Lower lobe of right lung (tissue), 2 donors: ENCODE data around the gene NFASC. TPM values are rescaled to one million over a fixed set of nuclear protein-coding genes. Genes with fewer than 3 reads are reported as not detected.
A peak's percentile ranks its signal among the peaks of the same experiment; 100 is the strongest.

Experiments
- ATAC-seq, 2 donors: fragments of 200-7000 bp; cut with Tn5 transposase; one replicate each; pipeline ENCODE4 v1.9.1; 2020 to 2022; ENCODE audit warnings: mild to moderate bottlenecking in 2 of 2, moderate library complexity in 2 of 2
- DNase-seq: peaks from one replicate; pipeline ENCODE4 v3.0.0-alpha.2; 2020
- H3K27ac ChIP-seq: fragments of 200-600 bp; one replicate; pipeline ENCODE4 v1.8.0; 2022
- H3K27me3 ChIP-seq: fragments of 200-600 bp; one replicate; pipeline ENCODE4 v1.8.0; 2022; ENCODE audit warnings: low read depth
- H3K36me3 ChIP-seq: fragments of 200-600 bp; one replicate; pipeline ENCODE4 v1.8.0; 2022; ENCODE audit warnings: mild to moderate bottlenecking
- H3K4me1 ChIP-seq: fragments of 200-600 bp; one replicate; pipeline ENCODE4 v1.8.0; 2022
- H3K4me3 ChIP-seq: fragments of 200-600 bp; one replicate; pipeline ENCODE4 v1.8.0; 2022; ENCODE audit warnings: mild to moderate bottlenecking
- H3K9me3 ChIP-seq: fragments of 200-600 bp; one replicate; pipeline ENCODE4 v1.8.0; 2022
- intact Hi-C: fragments of 100-400 bp; cut with DNase I; formaldehyde crosslinking; loops from one replicate; pipeline ENCODE4 v1.11.0; 2022
- total RNA-seq: library from RNA; stranded (reverse); fragmentation: NEBNext Ultra II Directional; extraction: Animal tissue kit (Norgen Biotek cat#: 25700); gene quantifications from one replicate; pipeline ENCODE4 v1.2.1, GENCODE V29; 2021
- TF ChIP-seq, protein P1 (sequence below): fragments of 200-600 bp; IDR thresholded peaks from one replicate; pipeline ENCODE4 v1.8.0; 2022; ENCODE audit warnings: antibody characterized with exemption, mild to moderate bottlenecking
- donor health status: DM: no; HTN: yes; CAD: no; lungs with severe emphysema.

Gene NFASC
- total RNA-seq, 1 donor from 2014 or later: 12.2 TPM

- TF ChIP-seq, protein P1, sequence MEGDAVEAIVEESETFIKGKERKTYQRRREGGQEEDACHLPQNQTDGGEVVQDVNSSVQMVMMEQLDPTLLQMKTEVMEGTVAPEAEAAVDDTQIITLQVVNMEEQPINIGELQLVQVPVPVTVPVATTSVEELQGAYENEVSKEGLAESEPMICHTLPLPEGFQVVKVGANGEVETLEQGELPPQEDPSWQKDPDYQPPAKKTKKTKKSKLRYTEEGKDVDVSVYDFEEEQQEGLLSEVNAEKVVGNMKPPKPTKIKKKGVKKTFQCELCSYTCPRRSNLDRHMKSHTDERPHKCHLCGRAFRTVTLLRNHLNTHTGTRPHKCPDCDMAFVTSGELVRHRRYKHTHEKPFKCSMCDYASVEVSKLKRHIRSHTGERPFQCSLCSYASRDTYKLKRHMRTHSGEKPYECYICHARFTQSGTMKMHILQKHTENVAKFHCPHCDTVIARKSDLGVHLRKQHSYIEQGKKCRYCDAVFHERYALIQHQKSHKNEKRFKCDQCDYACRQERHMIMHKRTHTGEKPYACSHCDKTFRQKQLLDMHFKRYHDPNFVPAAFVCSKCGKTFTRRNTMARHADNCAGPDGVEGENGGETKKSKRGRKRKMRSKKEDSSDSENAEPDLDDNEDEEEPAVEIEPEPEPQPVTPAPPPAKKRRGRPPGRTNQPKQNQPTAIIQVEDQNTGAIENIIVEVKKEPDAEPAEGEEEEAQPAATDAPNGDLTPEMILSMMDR: no peak
- no peak overlapping the region for H3K27ac ChIP-seq
- no peak for DNase-seq
- no peaks in the 10 kb centered on the region for H3K4me1 ChIP-seq
- ATAC-seq: no peak
- no peak overlapping the region for H3K4me3 ChIP-seq
- no peaks in the 10 kb centered on the region for H3K9me3 ChIP-seq
- no peaks in the 10 kb centered on the region for H3K36me3 ChIP-seq
- peaks cover 11% of the 10 kb centered on the region for H3K27me3 ChIP-seq
- intact Hi-C loops: no loop called here
Observed at GRCh38 chr1:204900721-204901120, 30.1 kb downstream of the NFASC start.

DNA sequence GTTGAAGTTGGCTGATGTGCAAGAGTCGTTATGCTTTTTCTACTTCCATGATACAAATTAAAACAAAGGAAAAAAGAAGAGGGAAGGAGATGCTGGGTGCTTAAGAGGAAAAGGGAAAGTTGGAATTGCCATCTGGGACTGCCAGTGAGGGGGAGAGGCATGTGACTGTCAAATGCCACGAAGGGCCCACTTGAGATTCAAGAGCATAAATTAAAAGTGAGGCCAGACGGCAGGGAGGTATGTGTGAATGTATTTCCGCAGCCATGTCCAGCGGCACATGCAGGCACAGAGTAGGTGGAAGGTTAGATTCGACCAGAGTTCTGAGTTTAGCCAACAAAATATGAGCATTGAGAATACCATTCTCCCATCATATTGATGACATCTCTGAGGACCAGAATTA lies 32.0 kb downstream of the NFASC start:
- DNase-seq (no peak), ATAC-seq (peak in 1 of 2 donors; percentile 51)
- intact Hi-C loops: no loop called here

DNA sequence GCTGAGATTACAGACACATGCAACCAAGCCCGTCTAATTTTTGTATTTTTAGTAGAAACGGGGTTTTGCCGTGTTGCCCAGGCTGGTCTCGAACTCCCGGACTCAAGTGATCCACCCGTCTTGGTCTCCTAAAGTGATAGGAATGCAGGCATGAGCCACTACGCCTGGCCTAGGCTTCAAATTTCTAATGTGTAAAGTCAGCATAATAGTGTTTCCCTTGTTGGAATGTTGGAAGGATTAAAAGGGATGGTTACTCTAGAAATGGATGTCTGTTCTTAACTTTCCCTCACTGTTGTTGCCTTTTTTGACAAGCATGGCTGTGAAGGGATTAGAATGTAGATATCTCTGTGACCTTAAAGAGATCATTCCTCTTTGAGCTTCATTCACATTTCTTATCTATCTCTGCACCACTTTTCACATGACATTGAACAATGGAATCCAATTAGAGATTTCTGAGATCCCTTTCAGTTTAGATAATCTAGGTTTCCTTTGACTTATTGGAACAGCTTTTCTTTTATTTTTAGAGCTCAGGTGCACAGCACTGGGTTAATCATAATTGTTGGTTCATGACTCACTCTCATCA lies 33.7 kb downstream of the NFASC start:
- no peaks in the 10 kb centered on the region for H3K4me1 ChIP-seq
- TF ChIP-seq, protein P1: no peak
- ATAC-seq (no peak), DNase-seq (no peak)
- H3K36me3 ChIP-seq: no peaks in the 10 kb centered on the region
- no peak overlapping the region for H3K27ac ChIP-seq
- intact Hi-C loops: no loop called here
- peaks cover 7% of the 10 kb centered on the region for H3K27me3 ChIP-seq
- H3K9me3 ChIP-seq: no peaks in the 10 kb centered on the region
- H3K4me3 ChIP-seq: no peak overlapping the region

More for the DNA sequence above, 32.0 kb downstream of the NFASC start:
- TF ChIP-seq, protein P1: no peak
- Histone ChIP-seq H3K9me3 (no peaks in the 10 kb centered on the region), H3K36me3 (no peaks in the 10 kb centered on the region), H3K27ac (no peak overlapping the region), H3K27me3 (peaks cover 7% of the 10 kb centered on the region), H3K4me3 (no peak overlapping the region), H3K4me1 (no peaks in the 10 kb centered on the region)

- Histone ChIP-seq H3K36me3 (no peaks in the 10 kb centered on the region), H3K27me3 (peaks cover 3% of the 10 kb centered on the region), H3K4me3 (no peak overlapping the region), H3K4me1 (no peaks in the 10 kb centered on the region), H3K9me3 (no peaks in the 10 kb centered on the region), H3K27ac (no peak overlapping the region)
- TF ChIP-seq, protein P1: no peak
- DNase-seq: no peak
- no peak for ATAC-seq
- intact Hi-C loops: no loop called here
Observed at GRCh38 chr1:204909109-204909508, 38.4 kb downstream of the NFASC start.

- no peaks in the 10 kb centered on the region for H3K27me3 ChIP-seq
- intact Hi-C loops: no loop called here
- H3K4me3 ChIP-seq: no peak overlapping the region
- no peak for ATAC-seq
- H3K4me1 ChIP-seq: no peaks in the 10 kb centered on the region
- H3K27ac ChIP-seq: no peak overlapping the region
- H3K9me3 ChIP-seq: no peaks in the 10 kb centered on the region
- DNase-seq: no peak
- H3K36me3 ChIP-seq: no peaks in the 10 kb centered on the region
- TF ChIP-seq, protein P1: no peak
Observed at GRCh38 chr1:204915861-204916495, 45.3 kb downstream of the NFASC start.
